ENCODE results near the gene RGPD8.

GRCh38 chr2:112482309-112483041, 49.0 kb upstream of the RGPD8 start:
- TF ChIP-seq CTCF (IDR thresholded peaks at IDR 0.05), result no peak
- no peak for TF ChIP-seq POLR2A (IDR thresholded peaks at IDR 0.05)
- no peak for TF ChIP-seq EP300 (IDR thresholded peaks at IDR 0.05)

All from ovary (tissue), 3 donors.